Measurements from ENCODE around the gene NIPA2. TPM values are rescaled to one million over a fixed set of nuclear protein-coding genes. Genes with fewer than 3 reads are reported as not detected.

The NIPA2 gene
- total RNA-seq, 1 experiment from 2014 or later: 89.4 TPM

GRCh38 chr15:22893081-22893480 lies 54.6 kb downstream of the NIPA2 start:
- Histone ChIP-seq H3K9me3 (no peaks in the 10 kb centered on the region), H3K36me3 (ENCODE audit: control insufficient read depth, insufficient read depth, low read length) (no peaks in the 10 kb centered on the region), H3K4me1 (peaks cover 40% of the 10 kb centered on the region), H3K27me3 (replicated peaks; ENCODE audit: control insufficient read depth, insufficient read depth, low read length) (no peaks in the 10 kb centered on the region), H3K4me3 (ENCODE audit: low read depth, low read length) (no peak overlapping the region)
- Mint-ChIP-seq H3K4me1 (ENCODE audit: low read depth, unreplicated experiment) (peaks cover 36% of the 10 kb centered on the region), H3K27me3 (ENCODE audit: insufficient read depth, unreplicated experiment) (no peaks in the 10 kb centered on the region), H3K4me3 (ENCODE audit: unreplicated experiment) (no peak overlapping the region), H3K9me3 (ENCODE audit: unreplicated experiment) (no peaks in the 10 kb centered on the region), H3K36me3 (ENCODE audit: insufficient read depth, unreplicated experiment) (peaks cover 91% of the 10 kb centered on the region), H3K27ac (ENCODE audit: unreplicated experiment) (peak overlapping the region; percentile 67)
- no TSS peak for BruUV-seq (replicated peaks)
- intact Hi-C loops (cut with micrococcal nuclease; ENCODE audit: unreplicated experiment): loop anchor here (5.0 to 10.0 kb wide), 3 partner anchors 48 to 144 kb away; partner anchors contain the start of genes NIPA1 and TUBGCP5
- CTCF ChIA-PET: interaction anchor here (0.6 kb wide), 1 partner anchor 142 kb away, joined by 3 read pairs; no protein-coding TSS in a partner anchor
- POLR2A ChIA-PET: interaction anchor here (0.5 to 1.3 kb wide), 2 partner anchors 55 to 86 kb away, joined by 5 to 10 read pairs; no protein-coding TSS in a partner anchor
- no peak for TF ChIP-seq CTCF (IDR thresholded peaks at IDR 0.05; ENCODE audit: insufficient read depth in 1 of 2, low read depth in 1 of 2, low read length in 1 of 2, severe bottlenecking in 1 of 2, unreplicated experiment in 1 of 2)
- DNase-seq: no peak

GRCh38 chr15:22893881-22894280 lies 55.4 kb downstream of the NIPA2 start:
- ChIA-PET POLR2A (no interaction called here), CTCF (no interaction called here)
- no peak overlapping the region for H3K27ac Mint-ChIP-seq (ENCODE audit: unreplicated experiment)
- H3K27me3 Mint-ChIP-seq (ENCODE audit: insufficient read depth, unreplicated experiment): no peaks in the 10 kb centered on the region
- DNase-seq: no peak
- Histone ChIP-seq H3K4me1 (peaks cover 40% of the 10 kb centered on the region), H3K9me3 (no peaks in the 10 kb centered on the region), H3K27me3 (replicated peaks; ENCODE audit: control insufficient read depth, insufficient read depth, low read length) (no peaks in the 10 kb centered on the region), H3K4me3 (ENCODE audit: low read depth, low read length) (no peak overlapping the region), H3K36me3 (ENCODE audit: control insufficient read depth, insufficient read depth, low read length) (no peaks in the 10 kb centered on the region)
- no peak for TF ChIP-seq CTCF (IDR thresholded peaks at IDR 0.05; ENCODE audit: insufficient read depth in 1 of 2, low read depth in 1 of 2, low read length in 1 of 2, severe bottlenecking in 1 of 2, unreplicated experiment in 1 of 2)
- intact Hi-C loops (cut with micrococcal nuclease; ENCODE audit: unreplicated experiment): loop anchor here (5.0 to 10.0 kb wide), 3 partner anchors 49 to 143 kb away; partner anchors contain the start of genes NIPA1 and TUBGCP5
- peaks cover 36% of the 10 kb centered on the region for H3K4me1 Mint-ChIP-seq (ENCODE audit: low read depth, unreplicated experiment)
- H3K4me3 Mint-ChIP-seq (ENCODE audit: unreplicated experiment): no peak overlapping the region
- H3K9me3 Mint-ChIP-seq (ENCODE audit: unreplicated experiment): no peaks in the 10 kb centered on the region
- peaks cover 90% of the 10 kb centered on the region for H3K36me3 Mint-ChIP-seq (ENCODE audit: insufficient read depth, unreplicated experiment)
- no TSS peak for BruUV-seq (replicated peaks)

- no peak overlapping the region for H3K4me3 Mint-ChIP-seq (ENCODE audit: unreplicated experiment)
Observed at GRCh38 chr15:22895465-22896190, 57.2 kb downstream of the NIPA2 start.

More at GRCh38 chr15:22895465-22896190, 57.2 kb downstream of the NIPA2 start:
- Mint-ChIP-seq H3K36me3 (ENCODE audit: insufficient read depth, unreplicated experiment) (peaks cover 89% of the 10 kb centered on the region), H3K9me3 (ENCODE audit: unreplicated experiment) (no peaks in the 10 kb centered on the region), H3K4me1 (ENCODE audit: low read depth, unreplicated experiment) (peaks cover 36% of the 10 kb centered on the region), H3K27ac (ENCODE audit: unreplicated experiment) (peak overlapping the region; percentile 71), H3K27me3 (ENCODE audit: insufficient read depth, unreplicated experiment) (no peaks in the 10 kb centered on the region)
- Histone ChIP-seq H3K4me3 (ENCODE audit: low read depth, low read length) (no peak overlapping the region), H3K36me3 (ENCODE audit: control insufficient read depth, insufficient read depth, low read length) (no peaks in the 10 kb centered on the region; the same call in 1 of the 2 replicates), H3K4me1 (peaks cover 40% of the 10 kb centered on the region), H3K27me3 (replicated peaks; ENCODE audit: control insufficient read depth, insufficient read depth, low read length) (no peaks in the 10 kb centered on the region), H3K9me3 (no peaks in the 10 kb centered on the region)
- no TSS peak for BruUV-seq (replicated peaks)
- CTCF ChIA-PET: interaction anchor here (0.7 kb wide), 1 partner anchor 11 kb away, joined by 3 read pairs; no protein-coding TSS in a partner anchor
- DNase-seq: peak; percentile 76 to 85
- intact Hi-C loops (cut with micrococcal nuclease; ENCODE audit: unreplicated experiment): loop anchor here (10.0 kb wide), 2 partner anchors 51 to 111 kb away; partner anchors contain the start of gene NIPA1
- TF ChIP-seq CTCF (IDR thresholded peaks at IDR 0.05; ENCODE audit: insufficient read depth in 1 of 2, low read depth in 1 of 2, low read length in 1 of 2, severe bottlenecking in 1 of 2, unreplicated experiment in 1 of 2): no peak
- POLR2A ChIA-PET: no interaction called here
